Neural progenitor cell (in vitro differentiated cells): ENCODE measurements around the gene GIGYF2. TPM values are rescaled to one million over a fixed set of nuclear protein-coding genes. Genes with fewer than 3 reads are reported as not detected.

ENCODE experiments used
- DNase-seq: peaks from one replicate; pipeline ENCODE4 v3.0.0-alpha.2; 2016; ENCODE audit warnings: low spot score
- H2AFZ ChIP-seq: fragments of 200-600 bp; sonication (generic); replicated peaks from 2 replicates; pipeline ENCODE4 v1.6.1; 2016; ENCODE audit warnings: antibody characterized with exemption
- H3F3A ChIP-seq: fragments of 200-600 bp; sonication (generic); 2 replicates; pipeline ENCODE4 v1.6.1; 2016; ENCODE audit warnings: antibody characterized with exemption, low read depth
- H3K27ac ChIP-seq: fragments of 200-600 bp; sonication (generic); 2 replicates; pipeline ENCODE4 v1.5.1; 2016; ENCODE audit warnings: mild to moderate bottlenecking
- H3K27me3 ChIP-seq: fragments of 200-600 bp; sonication (generic); 2 replicates; pipeline ENCODE4 v1.6.1; 2016; ENCODE audit warnings: mild to moderate bottlenecking, moderate library complexity
- H3K36me3 ChIP-seq: fragments of 200-600 bp; sonication (generic); 2 replicates; pipeline ENCODE4 v1.5.1; 2016
- H3K4me1 ChIP-seq: fragments of 200-600 bp; sonication (generic); 2 replicates; pipeline ENCODE4 v1.6.1; 2016; ENCODE audit warnings: mixed run types
- H3K4me2 ChIP-seq: fragments of 200-600 bp; sonication (generic); 2 replicates; pipeline ENCODE4 v1.6.1; 2016
- H3K4me3 ChIP-seq: fragments of 200-600 bp; sonication (generic); 2 replicates; pipeline ENCODE4 v1.5.1; 2016
- H3K79me2 ChIP-seq: fragments of 200-600 bp; sonication (generic); 2 replicates; pipeline ENCODE4 v1.6.1; 2016; ENCODE audit warnings: low read depth
- H3K9ac ChIP-seq: fragments of 200-600 bp; sonication (generic); 2 replicates; pipeline ENCODE4 v1.6.1; 2016
- H3K9me3 ChIP-seq: fragments of 200-600 bp; sonication (generic); 2 replicates; pipeline ENCODE4 v1.5.1; 2016; ENCODE audit warnings: low read depth
- H4K20me1 ChIP-seq: fragments of 200-600 bp; sonication (generic); 2 replicates; pipeline ENCODE4 v1.6.1; 2016; ENCODE audit warnings: low read depth
- H3K27ac Mint-ChIP-seq: 3 replicates; pipeline ENCODE4 v1.8.0; 2021; ENCODE audit warnings: mixed read lengths
- H3K27me3 Mint-ChIP-seq: 2 replicates; pipeline ENCODE4 v1.8.0; 2022; ENCODE audit warnings: low read depth, mild to moderate bottlenecking, inconsistent platforms, moderate library complexity, mixed read lengths; ENCODE audit not compliant: insufficient read depth
- H3K36me3 Mint-ChIP-seq: 3 replicates; pipeline ENCODE4 v1.8.0; 2021; ENCODE audit warnings: mixed read lengths
- H3K4me1 Mint-ChIP-seq: 3 replicates; pipeline ENCODE4 v1.8.0; 2021; ENCODE audit warnings: mixed read lengths
- H3K4me3 Mint-ChIP-seq: 3 replicates; pipeline ENCODE4 v1.8.0; 2021; ENCODE audit warnings: mild to moderate bottlenecking, moderate library complexity, mixed read lengths
- H3K9me3 Mint-ChIP-seq: 3 replicates; pipeline ENCODE4 v1.8.0; 2020; ENCODE audit warnings: mixed read lengths
- EZH2 ChIP-seq: fragments of 200-600 bp; sonication (generic); IDR thresholded peaks from 2 replicates; pipeline ENCODE4 v1.6.1; 2017; ENCODE audit warnings: antibody characterized with exemption, mild to moderate bottlenecking, moderate library complexity
- EZH2phosphoT487 ChIP-seq: fragments of 200-600 bp; sonication (generic); IDR thresholded peaks from 2 replicates; pipeline ENCODE4 v1.6.1; 2017; ENCODE audit warnings: antibody characterized with exemption
- total RNA-seq: library from RNA; depleted of rRNA; stranded (reverse); fragments of >200 nt; gene quantifications from 2 replicates; pipeline ENCODE4 v1.2.3, GENCODE V29; 2015; ENCODE audit warnings: low replicate concordance
- TF ChIP-seq, protein P1 (sequence below): fragments of 200-600 bp; sonication (generic); IDR thresholded peaks from 2 replicates; pipeline ENCODE4 v1.5.1; 2017; ENCODE audit warnings: antibody characterized with exemption, mild to moderate bottlenecking

The GIGYF2 gene
- total RNA-seq, 1 donor from 2014 or later = 76.3 TPM

DNA sequence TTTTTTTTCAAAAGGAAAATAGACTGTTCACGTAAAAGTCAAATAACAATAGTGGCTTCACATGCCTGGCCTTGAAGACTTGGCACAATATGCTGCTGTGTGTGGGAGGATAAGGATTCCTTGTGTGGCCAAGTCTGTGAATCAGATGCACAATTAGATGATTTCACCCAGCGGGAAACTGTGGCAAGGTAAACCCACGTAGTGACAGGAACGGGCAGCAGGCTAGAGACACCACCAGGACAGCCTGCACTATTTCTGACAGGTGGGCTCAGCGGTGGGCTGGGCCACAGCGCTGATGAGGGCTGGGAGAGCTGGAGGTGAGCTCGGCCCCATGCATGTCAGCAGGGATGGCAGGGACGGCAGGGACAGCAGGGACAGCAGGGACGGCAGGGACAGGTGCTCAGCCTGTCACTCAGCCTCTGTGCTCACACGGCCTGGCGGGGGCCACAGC is 194.5 kb downstream of the GIGYF2 start:
- Histone ChIP-seq H3F3A (no peaks in the 10 kb centered on the region), H2AFZ (no peak overlapping the region), H3K9me3 (no peaks in the 10 kb centered on the region), H3K4me1 (peaks cover 12% of the 10 kb centered on the region), H3K79me2 (no peaks in the 10 kb centered on the region), H4K20me1 (no peaks in the 10 kb centered on the region), H3K36me3 (no peaks in the 10 kb centered on the region), H3K27ac (no peak overlapping the region), H3K4me3 (no peak overlapping the region), H3K27me3 (no peaks in the 10 kb centered on the region), H3K9ac (no peak overlapping the region), H3K4me2 (no peak overlapping the region)
- Mint-ChIP-seq H3K4me3 (no peak overlapping the region), H3K4me1 (peaks cover 32% of the 10 kb centered on the region), H3K36me3 (peaks cover 1% of the 10 kb centered on the region), H3K27ac (no peak overlapping the region), H3K27me3 (peaks cover 18% of the 10 kb centered on the region), H3K9me3 (no peaks in the 10 kb centered on the region)
- no peak for DNase-seq
- TF ChIP-seq, protein P1, sequence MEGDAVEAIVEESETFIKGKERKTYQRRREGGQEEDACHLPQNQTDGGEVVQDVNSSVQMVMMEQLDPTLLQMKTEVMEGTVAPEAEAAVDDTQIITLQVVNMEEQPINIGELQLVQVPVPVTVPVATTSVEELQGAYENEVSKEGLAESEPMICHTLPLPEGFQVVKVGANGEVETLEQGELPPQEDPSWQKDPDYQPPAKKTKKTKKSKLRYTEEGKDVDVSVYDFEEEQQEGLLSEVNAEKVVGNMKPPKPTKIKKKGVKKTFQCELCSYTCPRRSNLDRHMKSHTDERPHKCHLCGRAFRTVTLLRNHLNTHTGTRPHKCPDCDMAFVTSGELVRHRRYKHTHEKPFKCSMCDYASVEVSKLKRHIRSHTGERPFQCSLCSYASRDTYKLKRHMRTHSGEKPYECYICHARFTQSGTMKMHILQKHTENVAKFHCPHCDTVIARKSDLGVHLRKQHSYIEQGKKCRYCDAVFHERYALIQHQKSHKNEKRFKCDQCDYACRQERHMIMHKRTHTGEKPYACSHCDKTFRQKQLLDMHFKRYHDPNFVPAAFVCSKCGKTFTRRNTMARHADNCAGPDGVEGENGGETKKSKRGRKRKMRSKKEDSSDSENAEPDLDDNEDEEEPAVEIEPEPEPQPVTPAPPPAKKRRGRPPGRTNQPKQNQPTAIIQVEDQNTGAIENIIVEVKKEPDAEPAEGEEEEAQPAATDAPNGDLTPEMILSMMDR = no peak
- TF ChIP-seq EZH2 = no peak
- no peak for TF ChIP-seq EZH2phosphoT487

DNA sequence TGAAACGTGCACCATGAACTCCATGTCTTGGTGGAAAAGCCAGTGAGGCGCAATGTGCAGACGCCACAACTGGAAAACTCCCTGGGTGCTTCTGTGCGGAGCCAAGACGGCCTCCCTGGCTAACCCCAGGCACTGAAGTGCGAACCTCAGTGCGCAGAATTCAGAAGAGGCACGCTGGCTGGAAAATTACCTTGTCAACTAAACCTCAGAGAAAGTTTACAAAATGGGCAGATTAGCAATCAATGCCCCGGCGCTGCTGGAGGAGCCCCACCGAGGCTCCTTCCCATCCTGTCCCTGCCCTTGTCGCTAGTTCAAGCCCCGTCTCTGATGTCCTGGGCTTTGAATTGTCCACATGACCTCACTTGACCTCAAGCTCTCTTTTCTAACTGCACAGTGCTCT is 195.1 kb downstream of the GIGYF2 start:
- H4K20me1 ChIP-seq = no peaks in the 10 kb centered on the region
- H3K27me3 ChIP-seq = peaks cover 2% of the 10 kb centered on the region
- no peak overlapping the region for H3K4me2 ChIP-seq
- peak overlapping the region; percentile 89 for H3K27ac Mint-ChIP-seq
- no peaks in the 10 kb centered on the region for H3K9me3 ChIP-seq
- H2AFZ ChIP-seq = no peak overlapping the region
- H3K36me3 Mint-ChIP-seq = peaks cover 1% of the 10 kb centered on the region
- no peak overlapping the region for H3K9ac ChIP-seq
- no peak for TF ChIP-seq EZH2
- TF ChIP-seq, protein P1 = no peak
- TF ChIP-seq EZH2phosphoT487 = no peak
- peaks cover 12% of the 10 kb centered on the region for H3K4me1 ChIP-seq
- H3K4me3 ChIP-seq = no peak overlapping the region
- DNase-seq = no peak
- no peak overlapping the region for H3K27ac ChIP-seq
- H3F3A ChIP-seq = no peaks in the 10 kb centered on the region
- H3K27me3 Mint-ChIP-seq = peaks cover 18% of the 10 kb centered on the region
- no peaks in the 10 kb centered on the region for H3K36me3 ChIP-seq
- peaks cover 32% of the 10 kb centered on the region for H3K4me1 Mint-ChIP-seq
- no peaks in the 10 kb centered on the region for H3K79me2 ChIP-seq
- no peaks in the 10 kb centered on the region for H3K9me3 Mint-ChIP-seq
- peak overlapping the region; percentile 7 for H3K4me3 Mint-ChIP-seq

DNA sequence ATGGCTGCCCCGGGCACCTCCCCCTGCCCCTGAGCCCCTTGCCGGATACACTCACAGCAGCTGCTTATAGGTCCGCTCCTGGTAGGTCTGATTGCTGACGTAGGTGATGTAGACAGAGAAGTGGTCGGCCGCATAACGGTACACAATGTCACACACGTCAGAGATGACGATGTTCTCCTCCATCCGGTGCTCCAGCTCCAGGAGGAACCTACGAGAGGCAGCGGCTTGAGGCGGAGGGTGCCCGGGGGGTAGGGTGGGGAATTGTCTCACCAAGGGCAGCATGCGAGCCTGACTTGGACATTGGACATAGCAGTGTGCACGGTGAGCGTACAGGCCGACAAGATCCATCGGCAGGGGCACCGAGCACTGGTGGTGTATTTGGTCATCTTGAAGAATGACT is 195.7 kb downstream of the GIGYF2 start:
- no peak overlapping the region for H3K27ac ChIP-seq
- no peaks in the 10 kb centered on the region for H3K9me3 Mint-ChIP-seq
- H3F3A ChIP-seq = no peaks in the 10 kb centered on the region
- H3K27ac Mint-ChIP-seq = no peak overlapping the region
- no peaks in the 10 kb centered on the region for H3K79me2 ChIP-seq
- H3K27me3 ChIP-seq = peaks cover 8% of the 10 kb centered on the region
- no peaks in the 10 kb centered on the region for H4K20me1 ChIP-seq
- no peaks in the 10 kb centered on the region for H3K36me3 ChIP-seq
- H3K4me1 Mint-ChIP-seq = peaks cover 32% of the 10 kb centered on the region
- DNase-seq = no peak
- H3K4me1 ChIP-seq = peaks cover 12% of the 10 kb centered on the region
- peaks cover 18% of the 10 kb centered on the region for H3K27me3 Mint-ChIP-seq
- no peak overlapping the region for H3K4me3 ChIP-seq
- TF ChIP-seq, protein P1 = no peak
- TF ChIP-seq EZH2 (no peak), EZH2phosphoT487 (no peak)
- H2AFZ ChIP-seq = no peak overlapping the region
- no peak overlapping the region for H3K4me2 ChIP-seq
- peaks cover 1% of the 10 kb centered on the region for H3K36me3 Mint-ChIP-seq
- no peak overlapping the region for H3K9ac ChIP-seq
- H3K4me3 Mint-ChIP-seq = no peak overlapping the region
- no peaks in the 10 kb centered on the region for H3K9me3 ChIP-seq
